Stomach (tissue), 4 donors: ENCODE results near the gene SIN3B.

ENCODE experiments used
- EP300 ChIP-seq: sonication (generic); formaldehyde crosslinking; IDR thresholded peaks from one replicate; pipeline ENCODE4 v1.6.1; 2017; ENCODE audit warnings: antibody characterized with exemption
- POLR2AphosphoS5 ChIP-seq, 3 donors: sonication (generic); formaldehyde crosslinking; IDR thresholded peaks; one replicate each; pipeline ENCODE4 v1.6.1; 2016; ENCODE audit warnings: antibody characterized with exemption in 3 of 3

- TF ChIP-seq POLR2AphosphoS5 (IDR thresholded peaks at IDR 0.05) = no peak
- TF ChIP-seq EP300 = no peak
Measured at GRCh38 chr19:16899566-16900075, 70.4 kb downstream of the SIN3B start.
